Stomach (tissue), 9 donors: ENCODE measurements around the gene YKT6. TPM values are rescaled to one million over a fixed set of nuclear protein-coding genes. Genes with fewer than 3 reads are reported as not detected.
"Not testable (repeated sequence)": the region's sequence is repeated elsewhere in the genome, so short reads cannot be mapped to it uniquely, and the experiment has no call there.

Source experiments
- DNase-seq, 2 donors: peaks; one replicate each; pipeline versions ENCODE4 v3.0.0 to v3.0.0-alpha.2; 2013 to 2019
- H3K27ac ChIP-seq, 5 donors: fragments of 200-600 bp in 4 of 5; sonication (generic) in 4 of 5; one replicate each; pipeline ENCODE4 v1.5.1; 2013 to 2019; ENCODE audit warnings: mild to moderate bottlenecking in 1 of 5, moderate library complexity in 1 of 5
- H3K27me3 ChIP-seq, 3 donors: fragments of 200-600 bp; sonication (generic); one replicate each; pipeline ENCODE4 v1.5.1; 2017 to 2019; ENCODE audit warnings: mixed run types in 1 of 3
- H3K36me3 ChIP-seq, 4 donors: fragments of 200-600 bp; sonication (generic); 1 replicate in 3 of 4; 2 replicates in 1 of 4; pipeline ENCODE4 v1.5.1; 2016 to 2019
- H3K4me1 ChIP-seq, 4 donors: fragments of 200-600 bp; sonication (generic); one replicate each; pipeline ENCODE4 v1.5.1; 2016 to 2019
- H3K4me3 ChIP-seq, 4 donors: fragments of 200-600 bp; sonication (generic) in 3 of 4; one replicate each; pipeline ENCODE4 v1.5.1; 2016 to 2019; ENCODE audit warnings: mild to moderate bottlenecking in 1 of 4
- H3K9me3 ChIP-seq, 4 donors: fragments of 200-600 bp; sonication (generic); one replicate each; pipeline ENCODE4 v1.5.1; 2016 to 2019
- EP300 ChIP-seq: sonication (generic); formaldehyde crosslinking; IDR thresholded peaks from one replicate; pipeline ENCODE4 v1.6.1; 2017; ENCODE audit warnings: antibody characterized with exemption
- POLR2A ChIP-seq, 4 donors: fragments of 450-650 bp; IDR thresholded peaks; one replicate each; pipeline ENCODE4 v1.6.1; 2016; ENCODE audit warnings: antibody characterized with exemption in 4 of 4, control low read depth in 2 of 4, mild to moderate bottlenecking in 1 of 4, moderate library complexity in 1 of 4
- POLR2AphosphoS5 ChIP-seq, 3 donors: sonication (generic); formaldehyde crosslinking; IDR thresholded peaks; one replicate each; pipeline ENCODE4 v1.6.1; 2016; ENCODE audit warnings: antibody characterized with exemption in 3 of 3
- WGBS, 5 donors: extraction: QIAGEN DNeasy Blood & Tissue Kit in 3 of 5; methylation state at CpG; one replicate each; pipeline versions ENCODE4 v1.1.5 to v1.1.7; 2013 to 2018; 5-methylcytosine and 5-hydroxymethylcytosine counted together
- intact Hi-C: fragments of 100-400 bp; cut with DNase I; formaldehyde crosslinking; loops from one replicate; pipeline ENCODE4 v1.15.1; 2023; ENCODE audit warnings: low total_unique reads
- polyA plus RNA-seq, 3 donors: library from polyadenylated mRNA; stranded (reverse); fragments of 200-250 nt; gene quantifications; one replicate each; pipeline ENCODE4 v1.2.3, GENCODE V29; 2013
- total RNA-seq, 5 donors: library from RNA; depleted of rRNA; stranded (reverse); fragments of >200 nt; gene quantifications; one replicate each; pipeline versions ENCODE4 v1.1.0 to v1.2.3, GENCODE V29; 2014 to 2016
- TF ChIP-seq, protein P1 (sequence below), 7 experiments: fragments of 450-650 bp in 4 of 7; fragments of 200-600 bp in 3 of 7; sonication (generic) in 3 of 7; IDR thresholded peaks; one replicate each; pipeline ENCODE4 v1.5.1; 2016 to 2019; ENCODE audit warnings: antibody characterized with exemption in 7 of 7, control low read depth in 2 of 7, mild to moderate bottlenecking in 1 of 7
- donor health status: healthy with polysubstance abuse.
- donor health status: Bipolar disorder and iron deficiency.
- donor health status: healthy.

YKT6 gene
- total and polyA plus RNA-seq, 8 donors: 35.3 to 86.9 (median 52.2) TPM

DNA sequence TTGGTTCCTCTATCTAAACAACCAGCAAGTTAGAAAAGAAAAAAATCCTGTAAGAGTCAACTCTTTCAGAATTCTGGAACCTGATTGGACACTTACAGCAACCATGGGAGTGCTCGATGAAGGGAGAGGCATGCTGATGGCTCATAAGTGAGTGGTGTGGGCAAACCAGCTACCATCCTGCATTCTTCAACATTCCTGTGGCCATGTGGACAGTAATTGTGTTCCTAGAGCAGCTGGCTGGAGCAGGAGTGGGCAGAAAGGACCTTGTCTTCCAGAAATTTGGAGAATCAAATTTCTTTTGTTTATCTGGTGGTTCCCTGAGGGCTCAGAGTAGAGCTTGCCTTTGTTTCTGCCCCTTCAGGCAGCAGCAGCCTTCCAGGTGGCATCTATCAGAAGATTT lies 37.2 kb upstream of the YKT6 start:
- H3K4me3 ChIP-seq: no peak overlapping the region
- intact Hi-C loops: no loop called here
- DNase-seq: no peak
- no peaks in the 10 kb centered on the region for H3K36me3 ChIP-seq
- 36 to 61% (median 59%) methylated on average over 1 of the region's 1 CpG for WGBS, 5 donors
- H3K4me1 ChIP-seq: no peaks in the 10 kb centered on the region
- no peak overlapping the region for H3K27ac ChIP-seq
- H3K9me3 ChIP-seq: no peaks in the 10 kb centered on the region
- TF ChIP-seq EP300 (no peak), POLR2A (IDR thresholded peaks at IDR 0.05) (no peak), POLR2AphosphoS5 (IDR thresholded peaks at IDR 0.05) (no peak)
- TF ChIP-seq, protein P1, sequence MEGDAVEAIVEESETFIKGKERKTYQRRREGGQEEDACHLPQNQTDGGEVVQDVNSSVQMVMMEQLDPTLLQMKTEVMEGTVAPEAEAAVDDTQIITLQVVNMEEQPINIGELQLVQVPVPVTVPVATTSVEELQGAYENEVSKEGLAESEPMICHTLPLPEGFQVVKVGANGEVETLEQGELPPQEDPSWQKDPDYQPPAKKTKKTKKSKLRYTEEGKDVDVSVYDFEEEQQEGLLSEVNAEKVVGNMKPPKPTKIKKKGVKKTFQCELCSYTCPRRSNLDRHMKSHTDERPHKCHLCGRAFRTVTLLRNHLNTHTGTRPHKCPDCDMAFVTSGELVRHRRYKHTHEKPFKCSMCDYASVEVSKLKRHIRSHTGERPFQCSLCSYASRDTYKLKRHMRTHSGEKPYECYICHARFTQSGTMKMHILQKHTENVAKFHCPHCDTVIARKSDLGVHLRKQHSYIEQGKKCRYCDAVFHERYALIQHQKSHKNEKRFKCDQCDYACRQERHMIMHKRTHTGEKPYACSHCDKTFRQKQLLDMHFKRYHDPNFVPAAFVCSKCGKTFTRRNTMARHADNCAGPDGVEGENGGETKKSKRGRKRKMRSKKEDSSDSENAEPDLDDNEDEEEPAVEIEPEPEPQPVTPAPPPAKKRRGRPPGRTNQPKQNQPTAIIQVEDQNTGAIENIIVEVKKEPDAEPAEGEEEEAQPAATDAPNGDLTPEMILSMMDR (IDR thresholded peaks at IDR 0.05): no peak
- no peaks in the 10 kb centered on the region for H3K27me3 ChIP-seq

DNA sequence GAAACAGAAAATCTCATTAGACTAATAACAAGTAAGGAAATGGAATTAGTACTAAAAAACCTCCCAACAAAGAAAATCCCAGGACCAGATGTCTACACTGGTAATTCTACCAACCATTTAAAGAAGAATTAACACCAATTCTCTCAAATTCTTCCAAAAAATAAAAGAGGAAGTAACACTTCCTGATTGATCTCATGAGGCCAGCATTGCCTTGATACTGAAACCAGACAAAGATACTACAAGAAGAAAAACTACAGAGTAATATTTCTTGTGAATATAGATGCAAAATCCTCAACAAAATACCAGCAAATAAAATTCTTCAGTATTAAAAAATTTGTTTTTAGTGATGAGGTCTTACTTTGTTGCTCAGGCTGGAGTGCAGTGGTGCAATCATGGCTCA lies 32.9 kb upstream of the YKT6 start:
- TF ChIP-seq, protein P1 (IDR thresholded peaks at IDR 0.05): no peak
- no peak for TF ChIP-seq POLR2A (IDR thresholded peaks at IDR 0.05)
- TF ChIP-seq POLR2AphosphoS5 (IDR thresholded peaks at IDR 0.05): no peak
- peaks cover 0 to 3% (median 0%) of the 10 kb centered on the region in 3 donors for H3K27me3 ChIP-seq
- DNase-seq: no peak
- intact Hi-C loops: no loop called here
- no peaks in the 10 kb centered on the region for H3K4me1 ChIP-seq
- H3K36me3 ChIP-seq: no peaks in the 10 kb centered on the region
- no peak overlapping the region for H3K27ac ChIP-seq
- no peaks in the 10 kb centered on the region for H3K9me3 ChIP-seq
- H3K4me3 ChIP-seq: no peak overlapping the region

DNA sequence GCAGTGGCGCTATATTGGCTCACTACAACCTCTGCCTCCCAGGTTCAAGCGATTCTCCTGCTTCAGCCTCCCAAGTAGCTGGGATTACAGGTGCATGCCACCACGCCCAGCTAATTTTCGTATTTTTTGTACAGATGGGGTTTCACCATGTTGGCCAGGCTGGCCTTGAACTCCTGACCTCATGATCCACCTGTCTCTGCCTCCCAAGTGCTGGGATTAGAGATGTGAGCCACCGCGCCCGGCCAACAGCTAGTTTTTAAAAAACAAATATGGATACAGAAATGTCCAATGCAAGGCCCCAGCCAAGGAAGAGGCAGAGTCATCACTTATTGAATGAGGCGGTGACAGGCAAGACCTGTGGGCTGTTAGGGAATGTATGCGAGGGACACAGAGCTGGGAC lies 28.9 kb upstream of the YKT6 start:
- WGBS, 5 donors: 87 to 95% (median 94%) methylated on average over 9 of the region's 9 CpGs

DNA sequence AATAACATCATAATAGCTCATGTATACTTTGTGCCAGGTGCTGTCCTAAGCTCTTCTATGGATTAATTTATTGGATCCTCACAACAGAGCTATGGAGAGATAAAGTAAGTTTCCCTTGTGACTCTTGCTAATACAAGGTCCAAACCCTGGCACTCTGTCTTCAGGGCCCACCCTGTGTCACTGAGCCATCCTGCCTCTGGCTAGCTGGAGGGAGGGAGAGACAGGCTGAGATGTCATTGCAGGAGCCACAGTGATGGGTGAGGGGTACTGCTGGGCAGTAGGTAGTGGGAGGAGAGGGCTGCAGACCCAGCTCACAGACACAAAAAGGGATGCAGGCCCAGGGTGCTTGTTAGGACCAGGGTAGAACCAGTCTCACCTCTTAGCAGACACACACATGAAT lies 28.4 kb upstream of the YKT6 start:
- no peaks in the 10 kb centered on the region for H3K9me3 ChIP-seq
- TF ChIP-seq POLR2A (IDR thresholded peaks at IDR 0.05) (no peak), POLR2AphosphoS5 (IDR thresholded peaks at IDR 0.05) (no peak), EP300 (no peak)
- TF ChIP-seq, protein P1 (IDR thresholded peaks at IDR 0.05): no peak
- DNase-seq: no peak
- no peaks in the 10 kb centered on the region for H3K4me1 ChIP-seq
- H3K27ac ChIP-seq: no peak overlapping the region
- H3K27me3 ChIP-seq: peaks cover 0 to 13% (median 3%) of the 10 kb centered on the region in 3 donors
- H3K4me3 ChIP-seq: no peak overlapping the region
- no peaks in the 10 kb centered on the region for H3K36me3 ChIP-seq
- intact Hi-C loops: no loop called here

More for the DNA sequence above, 28.9 kb upstream of the YKT6 start:
- H3K9me3 ChIP-seq, H3K4me1 ChIP-seq, H3K36me3 ChIP-seq, DNase-seq, intact Hi-C loops, H3K4me3 ChIP-seq, H3K27ac ChIP-seq: not testable (repeated sequence)
- H3K27me3 ChIP-seq: peaks cover 0 to 13% (median 3%) of the 10 kb centered on the region in 3 donors

DNA sequence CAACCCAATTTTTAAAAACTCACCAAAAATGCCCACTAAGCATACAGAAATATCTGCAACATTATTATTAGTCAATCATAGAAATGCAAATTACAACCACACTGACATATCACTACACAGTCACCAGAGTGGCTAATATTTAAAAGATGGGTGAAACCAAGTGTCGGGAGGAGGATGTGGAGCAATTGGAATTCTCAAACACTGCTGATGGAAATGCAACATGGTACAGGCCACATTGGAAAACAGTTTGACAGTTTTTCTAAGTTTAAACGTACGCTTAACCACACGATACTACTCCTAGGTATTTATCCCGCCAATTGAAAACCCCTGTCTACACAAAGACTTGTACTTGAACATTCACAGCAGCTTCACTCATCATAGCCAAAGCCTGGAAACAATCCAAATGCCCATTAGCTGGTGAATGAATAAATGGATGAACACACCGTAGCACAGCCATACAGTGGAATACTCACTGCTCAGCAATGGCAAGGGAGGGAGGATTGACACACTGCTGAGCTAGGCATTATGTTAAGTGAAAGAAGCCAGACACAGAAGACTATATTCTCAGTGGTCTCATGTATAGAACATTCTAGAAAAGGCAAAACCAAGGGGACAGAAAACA lies 27.9 kb upstream of the YKT6 start:
- Histone ChIP-seq H3K4me1 (no peaks in the 10 kb centered on the region), H3K27me3 (peaks cover 0 to 13% (median 7%) of the 10 kb centered on the region in 3 donors), H3K36me3 (no peaks in the 10 kb centered on the region), H3K4me3 (no peak overlapping the region), H3K9me3 (no peaks in the 10 kb centered on the region), H3K27ac (no peak overlapping the region)
- DNase-seq: peak in 1 of 2 donors; percentile 55
- TF ChIP-seq POLR2AphosphoS5 (IDR thresholded peaks at IDR 0.05) (no peak), POLR2A (IDR thresholded peaks at IDR 0.05) (no peak), EP300 (no peak)
- TF ChIP-seq, protein P1 (IDR thresholded peaks at IDR 0.05): no peak
- intact Hi-C loops: no loop called here
- WGBS, 5 donors: 79 to 88% (median 80%) methylated on average over 6 of the region's 6 CpGs
